ENCODE results near the gene COL23A1. TPM values are rescaled to one million over a fixed set of nuclear protein-coding genes. Genes with fewer than 3 reads are reported as not detected.

The COL23A1 gene
- total RNA-seq, 1 donor from 2014 or later = 4.3 TPM

GRCh38 chr5:178602752-178603151 lies 12.6 kb upstream of the COL23A1 start:
- peaks cover 41 to 60% of the 10 kb centered on the region in 2 donors for H3K36me3 ChIP-seq
- no peak overlapping the region for H3K4me3 ChIP-seq
- no peak for DNase-seq (ENCODE audit: low spot score in 2 of 2)
- no peaks in the 10 kb centered on the region for H3K9me3 ChIP-seq
- intact Hi-C loops (cut with DNase I) = no loop called here
- H3K27me3 ChIP-seq = no peaks in the 10 kb centered on the region
- no peak for TF ChIP-seq CTCF (IDR thresholded peaks at IDR 0.05)
- H3K4me1 ChIP-seq = peaks cover 0 to 3% of the 10 kb centered on the region in 2 donors
- peak overlapping the region in 1 of 2 donors; percentile 61 for H3K27ac ChIP-seq

- no peak for TF ChIP-seq CTCF (IDR thresholded peaks at IDR 0.05)
- H3K4me3 ChIP-seq = no peak overlapping the region
- peaks cover 10 to 34% of the 10 kb centered on the region in 2 donors for H3K36me3 ChIP-seq
- intact Hi-C loops (cut with DNase I) = no loop called here
- peaks cover 9 to 15% of the 10 kb centered on the region in 2 donors for H3K9me3 ChIP-seq
- DNase-seq (ENCODE audit: low spot score in 2 of 2) = no peak
- H3K27me3 ChIP-seq = no peaks in the 10 kb centered on the region
- no peak overlapping the region for H3K27ac ChIP-seq
- peaks cover 0 to 7% of the 10 kb centered on the region in 2 donors for H3K4me1 ChIP-seq
These were observed 5.6 kb upstream of the COL23A1 start for GRCh38 chr5:178595750-178596149.

- no peak for TF ChIP-seq CTCF (IDR thresholded peaks at IDR 0.05)
- no peaks in the 10 kb centered on the region for H3K27me3 ChIP-seq
- peaks cover 9 to 15% of the 10 kb centered on the region in 2 donors for H3K9me3 ChIP-seq
- peaks cover 0 to 13% of the 10 kb centered on the region in 2 donors for H3K4me1 ChIP-seq
- no peak overlapping the region for H3K27ac ChIP-seq
- intact Hi-C loops (cut with DNase I) = no loop called here
- H3K36me3 ChIP-seq = peaks cover 10 to 29% of the 10 kb centered on the region in 2 donors
- H3K4me3 ChIP-seq = no peak overlapping the region
- no peak for DNase-seq (ENCODE audit: low spot score in 2 of 2)
These were observed 5.0 kb upstream of the COL23A1 start for GRCh38 chr5:178595150-178595549.

- Histone ChIP-seq H3K27me3 (no peaks in the 10 kb centered on the region), H3K27ac (peak overlapping the region; percentile 64 to 66), H3K9me3 (peaks cover 9 to 15% of the 10 kb centered on the region in 2 donors), H3K4me1 (peaks cover 7 to 16% of the 10 kb centered on the region in 2 donors), H3K36me3 (peaks cover 0 to 15% of the 10 kb centered on the region in 2 donors), H3K4me3 (peak overlapping the region; percentile 62 to 67)
- intact Hi-C loops (cut with DNase I) = loop anchor here (1.0 to 2.0 kb wide), 2 partner anchors 36 to 311 kb away; partner anchors contain the start of gene CLK4
- no peak for TF ChIP-seq CTCF (IDR thresholded peaks at IDR 0.05)
- no peak for DNase-seq (ENCODE audit: low spot score in 2 of 2)
These were observed 781 bp upstream of the COL23A1 start for GRCh38 chr5:178590924-178591423.

- no peaks in the 10 kb centered on the region for H3K27me3 ChIP-seq
- peaks cover 0 to under 1% of the 10 kb centered on the region in 2 donors for H3K9me3 ChIP-seq
- peaks cover 0 to 2% of the 10 kb centered on the region in 2 donors for H3K36me3 ChIP-seq
- peak in 1 of 3 experiments; percentile 22 for TF ChIP-seq CTCF (IDR thresholded peaks at IDR 0.05)
- intact Hi-C loops (cut with DNase I) = loop anchor here (1.0 to 2.0 kb wide), 2 partner anchors 37 to 309 kb away; partner anchors contain the start of gene CLK4
- H3K4me3 ChIP-seq = peak overlapping the region; percentile 62 to 67
- DNase-seq (ENCODE audit: low spot score in 2 of 2) = no peak
- peak overlapping the region in 1 of 2 donors; percentile 66 for H3K27ac ChIP-seq
- peaks cover 7 to 16% of the 10 kb centered on the region in 2 donors for H3K4me1 ChIP-seq
These were observed 733 bp downstream of the COL23A1 start for GRCh38 chr5:178589180-178590140.

Measured in ascending aorta (tissue), 2 donors.